ENCODE measurements around the gene SLC7A8. TPM values are rescaled to one million over a fixed set of nuclear protein-coding genes. Genes with fewer than 3 reads are reported as not detected.
"Not testable (repeated sequence)": the region's sequence is repeated elsewhere in the genome, so short reads cannot be mapped to it uniquely, and the experiment has no call there.

SLC7A8 gene
- total RNA-seq, result 10 to 100 TPM; 11.9 to 23.7 TPM

DNA sequence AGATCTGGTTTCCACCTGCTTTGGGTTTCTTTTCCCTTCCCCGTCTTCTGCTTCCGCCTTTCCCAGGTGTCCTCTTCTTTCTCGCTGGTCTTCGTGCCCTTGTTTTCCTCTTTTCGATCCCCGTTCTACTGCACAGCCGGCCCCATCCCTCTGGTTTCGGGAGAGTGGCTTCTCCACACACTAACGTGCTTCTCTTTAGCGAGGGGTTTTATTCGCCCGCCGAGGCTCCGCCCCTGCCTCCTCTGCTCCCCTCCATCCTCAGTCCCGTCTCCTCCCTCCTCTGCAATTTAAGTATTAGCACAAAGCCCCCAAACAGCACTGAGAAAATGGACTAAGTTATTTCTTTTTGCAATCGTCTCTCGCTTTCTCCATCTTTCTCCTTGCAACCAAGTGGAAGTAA is at the start of gene SLC7A8:
TSS of gene SLC7A8 (minus strand) at position 182 of the 400 bp plus-strand sequence. CDS start 746 bp downstream, outside the sequence.
- peaks cover 0 to 21% of the 10 kb centered on the region in 2 donors for H3K4me1 ChIP-seq
- H3K9me3 ChIP-seq, result no peaks in the 10 kb centered on the region
- no peaks in the 10 kb centered on the region for H3K27me3 ChIP-seq
- no peaks in the 10 kb centered on the region for H3K36me3 ChIP-seq
- DNase-seq (ENCODE audit: low spot score), result peak; percentile 64
- no peak for TF ChIP-seq CTCF (IDR thresholded peaks at IDR 0.05)
- H3K27ac ChIP-seq, result peak within 1 kb of the TSS; percentile 59 to 67
- H3K4me3 ChIP-seq, result peak within 1 kb of the TSS; percentile 55 to 56

DNA sequence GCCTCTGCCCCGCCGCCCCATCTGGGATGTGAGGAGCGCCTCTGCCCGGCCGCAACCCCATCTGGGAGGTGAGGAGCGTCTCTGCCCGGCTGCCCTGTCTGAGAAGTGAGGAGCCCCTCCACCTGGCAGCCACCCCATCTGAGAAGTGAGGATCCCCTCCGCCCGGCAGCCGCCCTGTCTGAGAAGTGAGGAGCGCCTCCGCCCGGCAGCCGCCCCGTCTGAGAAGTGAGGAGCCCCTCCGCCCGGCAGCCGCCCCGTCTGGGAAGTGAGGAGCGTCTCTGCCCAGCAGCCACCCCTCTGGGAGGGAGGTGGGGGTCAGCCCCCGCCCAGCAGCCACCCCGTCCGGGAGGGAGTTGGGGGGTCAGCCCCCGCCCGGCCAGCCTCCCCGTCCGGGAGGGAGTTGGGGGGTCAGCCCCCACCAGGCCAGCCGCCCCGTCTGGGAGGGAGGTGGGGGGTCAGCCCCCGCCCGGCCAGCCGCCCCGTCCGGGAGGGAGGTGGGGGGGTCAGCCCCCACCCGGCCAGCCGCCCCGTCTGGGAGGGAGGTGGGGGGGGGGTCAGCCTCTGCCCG is 48.9 kb upstream of the SLC7A8 start:
- H3K4me3 ChIP-seq; DNase-seq (ENCODE audit: low spot score); H3K27ac ChIP-seq; H3K27me3 ChIP-seq; H3K9me3 ChIP-seq; H3K4me1 ChIP-seq; H3K36me3 ChIP-seq: not testable (repeated sequence)

DNA sequence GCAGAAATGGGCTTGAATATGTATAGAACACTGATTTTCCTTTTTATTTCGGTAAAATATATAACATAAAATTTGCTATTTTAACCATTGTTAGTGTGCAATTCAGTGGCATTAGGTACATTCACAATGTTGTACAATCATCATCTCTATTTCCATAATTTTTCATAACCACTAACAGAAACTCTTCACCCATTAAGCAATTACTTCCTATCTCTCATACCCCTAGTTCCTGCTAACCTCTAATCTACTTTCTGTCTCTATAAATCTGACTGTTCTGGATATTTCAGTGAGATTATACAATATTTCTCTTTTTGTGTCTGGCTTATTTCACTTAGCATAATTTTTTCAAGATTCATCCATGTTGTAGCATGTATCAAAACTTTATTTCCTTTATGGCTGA is 45.4 kb upstream of the SLC7A8 start:
- no peak overlapping the region for H3K4me3 ChIP-seq
- H3K4me1 ChIP-seq, result no peaks in the 10 kb centered on the region
- no peak for TF ChIP-seq CTCF (IDR thresholded peaks at IDR 0.05)
- DNase-seq (ENCODE audit: low spot score), result no peak
- no peak overlapping the region for H3K27ac ChIP-seq
- no peaks in the 10 kb centered on the region for H3K27me3 ChIP-seq
- H3K36me3 ChIP-seq, result no peaks in the 10 kb centered on the region
- H3K9me3 ChIP-seq, result no peaks in the 10 kb centered on the region

DNA sequence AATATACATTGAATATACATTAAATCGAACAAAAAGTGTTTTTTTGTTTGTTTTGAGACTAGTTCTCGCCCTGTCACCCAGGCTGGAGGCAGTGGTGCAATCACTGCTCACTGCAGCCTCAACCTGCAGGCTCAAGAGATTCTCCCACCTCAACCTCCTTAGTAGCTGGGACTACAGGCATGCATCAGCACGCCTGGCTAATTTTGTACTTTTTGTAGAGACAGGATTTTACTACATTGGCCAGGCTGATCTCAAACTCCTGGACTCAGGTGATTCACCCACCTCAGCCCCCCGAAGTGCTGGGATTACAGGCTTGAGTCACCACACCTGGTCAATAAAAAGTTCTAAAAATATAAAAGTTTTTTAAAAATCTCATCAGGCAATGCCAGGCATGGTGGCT is 44.1 kb upstream of the SLC7A8 start:
- Histone ChIP-seq H3K27me3 (no peaks in the 10 kb centered on the region), H3K9me3 (no peaks in the 10 kb centered on the region), H3K4me1 (no peaks in the 10 kb centered on the region), H3K27ac (no peak overlapping the region), H3K36me3 (no peaks in the 10 kb centered on the region), H3K4me3 (no peak overlapping the region)
- no peak for DNase-seq (ENCODE audit: low spot score)
- TF ChIP-seq CTCF (IDR thresholded peaks at IDR 0.05), result no peak

- not testable (repeated sequence) for H3K36me3 ChIP-seq; DNase-seq (ENCODE audit: low spot score); H3K9me3 ChIP-seq; H3K4me3 ChIP-seq; H3K4me1 ChIP-seq; H3K27ac ChIP-seq; H3K27me3 ChIP-seq
Observed at GRCh38 chr14:23224958-23225357, 41.5 kb upstream of the SLC7A8 start.

DNA sequence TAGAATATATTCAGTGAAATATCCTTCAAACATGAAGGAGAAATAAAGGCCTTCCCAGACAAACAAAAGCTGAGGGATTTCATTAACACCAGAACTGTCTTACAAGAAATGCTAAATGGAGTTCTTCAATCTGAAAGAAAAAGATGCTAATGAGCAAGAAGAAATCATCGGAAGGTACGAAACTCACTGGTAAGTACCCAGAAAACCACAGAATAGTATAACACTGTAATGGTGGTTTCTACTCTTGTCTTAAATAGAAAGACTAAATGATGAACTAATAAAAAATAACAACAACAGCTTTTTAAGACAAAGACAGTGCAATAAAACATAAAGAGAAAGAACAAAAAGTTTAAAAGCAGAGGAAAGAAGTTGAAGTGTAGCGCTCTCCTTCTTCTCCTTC is 35.6 kb upstream of the SLC7A8 start:
- Histone ChIP-seq H3K27me3 (no peaks in the 10 kb centered on the region), H3K36me3 (no peaks in the 10 kb centered on the region), H3K4me1 (no peaks in the 10 kb centered on the region), H3K27ac (no peak overlapping the region), H3K9me3 (peaks cover 0 to 10% of the 10 kb centered on the region in 2 donors), H3K4me3 (no peak overlapping the region)
- no peak for DNase-seq (ENCODE audit: low spot score)
- TF ChIP-seq CTCF (IDR thresholded peaks at IDR 0.05), result no peak

All from right atrium auricular region (tissue), 2 donors.